Neuronal stem cell (in vitro differentiated cells): ENCODE data around the gene ETV5.
A peak's percentile ranks its signal among the peaks of the same experiment; 100 is the strongest.

ENCODE experiments used
- DNase-seq: peaks from one replicate; pipeline ENCODE4 v3.0.0-alpha.2; 2013; ENCODE audit warnings: low spot score
- H2AFZ ChIP-seq: one replicate; pipeline ENCODE4 v1.6.1; 2013; ENCODE audit warnings: mild to moderate bottlenecking, low read length, inconsistent platforms
- H2AK5ac ChIP-seq: 2 replicates; pipeline ENCODE4 v1.6.1; 2013; ENCODE audit warnings: low read depth, mild to moderate bottlenecking, inconsistent platforms, low read length, moderate library complexity, mixed read lengths
- H2BK120ac ChIP-seq: 2 replicates; pipeline ENCODE4 v1.6.1; 2013; ENCODE audit warnings: low read depth, mild to moderate bottlenecking, inconsistent platforms, low read length, moderate library complexity, mixed read lengths
- H2BK12ac ChIP-seq: one replicate; pipeline ENCODE4 v1.6.1; 2013; ENCODE audit warnings: low read length, inconsistent platforms
- H2BK15ac ChIP-seq: 2 replicates; pipeline ENCODE4 v1.6.1; 2013; ENCODE audit warnings: mild to moderate bottlenecking, low read length, inconsistent platforms, mixed read lengths
- H2BK5ac ChIP-seq: one replicate; pipeline ENCODE4 v1.6.1; 2013; ENCODE audit warnings: inconsistent platforms, mild to moderate bottlenecking, low read length, moderate library complexity
- H3K14ac ChIP-seq: one replicate; pipeline ENCODE4 v1.6.1; 2013; ENCODE audit warnings: low read length, inconsistent platforms
- H3K18ac ChIP-seq: 2 replicates; pipeline ENCODE4 v1.6.1; 2013; ENCODE audit warnings: low read length, inconsistent platforms
- H3K23ac ChIP-seq: 2 replicates; pipeline ENCODE4 v1.6.1; 2013; ENCODE audit warnings: low read depth, mild to moderate bottlenecking, mixed read lengths, low read length, inconsistent platforms; ENCODE audit not compliant: poor library complexity
- H3K27ac ChIP-seq: replicated peaks from 3 replicates; pipeline ENCODE4 v1.5.1; 2013; ENCODE audit warnings: low read length, inconsistent platforms
- H3K27me3 ChIP-seq, 3 experiments: 2 replicates each; pipeline ENCODE4 v1.6.1; 2013; ENCODE audit warnings: low read length in 3 of 3, mild to moderate bottlenecking in 2 of 3, inconsistent platforms in 1 of 3, low read depth in 1 of 3, mixed read lengths in 1 of 3, moderate library complexity in 1 of 3; ENCODE audit not compliant: control insufficient read depth in 3 of 3, insufficient read depth in 3 of 3
- H3K36me3 ChIP-seq, 2 donors: replicated peaks in 1 of 2; 2 replicates each; pipeline ENCODE4 v1.6.1; 2013; ENCODE audit warnings: low read length in 2 of 2; ENCODE audit not compliant: control insufficient read depth in 2 of 2, insufficient read depth in 2 of 2
- H3K4ac ChIP-seq: 2 replicates; pipeline ENCODE4 v1.6.1; 2013; ENCODE audit warnings: inconsistent platforms, mild to moderate bottlenecking, low read length, moderate library complexity
- H3K4me1 ChIP-seq, 2 donors: 1 replicate in 1 of 2; 2 replicates in 1 of 2; pipeline ENCODE4 v1.6.1; 2013; ENCODE audit warnings: low read length in 2 of 2, low read depth in 1 of 2; ENCODE audit not compliant: control insufficient read depth in 2 of 2, insufficient read depth in 1 of 2
- H3K4me2 ChIP-seq: one replicate; pipeline ENCODE4 v1.6.1; 2013; ENCODE audit warnings: mild to moderate bottlenecking, low read length, inconsistent platforms; ENCODE audit not compliant: insufficient read depth, poor library complexity, severe bottlenecking
- H3K4me3 ChIP-seq, 2 donors: 2 replicates each; pipeline ENCODE4 v1.5.1; 2013; ENCODE audit warnings: low read length in 2 of 2, mild to moderate bottlenecking in 2 of 2, inconsistent platforms in 1 of 2, moderate library complexity in 1 of 2
- H3K79me1 ChIP-seq: one replicate; pipeline ENCODE4 v1.6.1; 2013; ENCODE audit warnings: low read depth, mild to moderate bottlenecking, inconsistent platforms, low read length, moderate library complexity
- H3K9ac ChIP-seq: one replicate; pipeline ENCODE4 v1.6.1; 2013; ENCODE audit warnings: mild to moderate bottlenecking, low read depth, low read length, inconsistent platforms; ENCODE audit not compliant: poor library complexity
- H3K9me3 ChIP-seq, 2 donors: replicated peaks in 1 of 2; 2 replicates each; pipeline versions ENCODE3 to v1.6.1; 2013; ENCODE audit warnings: low read length in 2 of 2, mild to moderate bottlenecking in 2 of 2, inconsistent platforms in 1 of 2, low read depth in 1 of 2, mixed read lengths in 1 of 2, moderate library complexity in 1 of 2; ENCODE audit not compliant: control insufficient read depth in 2 of 2, insufficient read depth in 1 of 2
- H4K8ac ChIP-seq: one replicate; pipeline ENCODE4 v1.6.1; 2013; ENCODE audit warnings: low read depth, mild to moderate bottlenecking, inconsistent platforms, low read length, moderate library complexity
- H4K91ac ChIP-seq: one replicate; pipeline ENCODE4 v1.6.1; 2013; ENCODE audit warnings: low read length, low read depth, mild to moderate bottlenecking, inconsistent platforms; ENCODE audit not compliant: poor library complexity
- whole genome bisulfite sequencing, 2 donors: extraction: QIAGEN DNeasy Blood & Tissue Kit; methylation state at CpG; one replicate each; pipeline ENCODE4 v1.1.7; 2013; ENCODE audit warnings: missing lambda C conversion rate in 2 of 2, mixed read lengths in 1 of 2; ENCODE audit not compliant: insufficient read length in 2 of 2, insufficient replicate concordance in 1 of 2; ENCODE audit errors: extremely low coverage in 2 of 2; 5-methylcytosine and 5-hydroxymethylcytosine counted together

Gene ETV5

DNA sequence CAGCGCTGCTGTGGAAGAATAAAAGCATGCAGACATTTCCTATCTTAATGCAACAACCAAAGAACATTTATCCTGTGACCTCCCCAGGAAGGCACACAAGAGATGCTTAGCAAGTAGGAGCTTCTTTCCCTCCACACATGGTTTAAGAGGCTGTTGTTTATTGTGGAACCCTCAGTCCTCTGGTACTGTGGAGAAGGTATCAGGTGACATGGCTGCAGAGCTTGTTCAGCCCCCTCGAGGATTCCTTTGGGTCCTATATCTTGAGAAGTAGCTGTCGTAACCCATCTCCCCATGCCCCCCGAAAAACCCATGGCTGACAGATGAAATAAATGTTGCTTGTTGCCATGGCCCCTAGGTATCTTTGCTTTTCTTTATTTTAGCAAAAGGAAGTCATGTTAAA, 20.3 kb upstream of the ETV5 start:
- Histone ChIP-seq H3K9me3 (no peaks in the 10 kb centered on the region), H3K4me2 (no peak overlapping the region), H3K27me3 (peaks cover 0 to 22% (median 0%) of the 10 kb centered on the region in 3 experiments), H2BK120ac (no peak overlapping the region), H2BK12ac (no peak overlapping the region), H3K4ac (no peak overlapping the region), H3K27ac (no peak overlapping the region), H2BK5ac (no peak overlapping the region), H3K14ac (no peak overlapping the region), H2BK15ac (no peak overlapping the region), H4K8ac (no peak overlapping the region), H3K23ac (no peak overlapping the region), H3K9ac (no peak overlapping the region), H3K4me3 (no peak overlapping the region), H3K4me1 (peaks cover 0 to 12% of the 10 kb centered on the region in 2 donors), H4K91ac (no peak overlapping the region), H3K36me3 (no peaks in the 10 kb centered on the region), H3K79me1 (no peaks in the 10 kb centered on the region), H2AFZ (no peak overlapping the region), H3K18ac (no peak overlapping the region), H2AK5ac (no peak overlapping the region)
- DNase-seq: no peak
- no CpG with 5 or more reads among the region's 4 CpGs for WGBS, 2 donors

DNA sequence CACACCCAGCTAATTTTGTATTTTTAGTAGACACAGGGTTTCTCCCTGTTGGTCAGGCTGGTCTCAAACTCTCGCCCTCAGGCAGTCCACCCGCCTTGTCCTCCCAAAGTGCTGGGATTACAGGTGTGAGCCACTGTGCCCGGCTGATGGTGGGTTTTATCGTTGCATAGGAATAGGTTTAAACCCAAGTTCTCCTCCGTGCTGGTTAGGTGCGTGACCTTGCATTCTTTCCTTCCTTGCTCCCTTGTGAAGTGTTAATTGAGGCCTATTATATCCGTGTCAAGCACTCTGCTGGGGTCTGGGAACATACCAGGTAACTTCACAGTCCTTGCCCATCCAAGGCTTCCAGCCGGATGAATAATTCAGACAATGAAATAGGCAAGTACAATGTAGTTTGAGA, 19.3 kb upstream of the ETV5 start:
- no peak overlapping the region for H3K23ac ChIP-seq
- H4K8ac ChIP-seq: no peak overlapping the region
- no peak overlapping the region for H3K27ac ChIP-seq
- H3K9me3 ChIP-seq: no peaks in the 10 kb centered on the region
- no peaks in the 10 kb centered on the region for H3K36me3 ChIP-seq
- H3K9ac ChIP-seq: no peak overlapping the region
- H2AK5ac ChIP-seq: no peak overlapping the region
- peaks cover 0 to 22% (median 0%) of the 10 kb centered on the region in 3 experiments for H3K27me3 ChIP-seq
- no peak overlapping the region for H2BK15ac ChIP-seq
- peaks cover 0 to 16% of the 10 kb centered on the region in 2 donors for H3K4me1 ChIP-seq
- no peak overlapping the region for H2BK12ac ChIP-seq
- H3K4me2 ChIP-seq: no peak overlapping the region
- H3K79me1 ChIP-seq: no peaks in the 10 kb centered on the region
- no peak overlapping the region for H3K4ac ChIP-seq
- WGBS, 2 donors: no CpG with 5 or more reads among the region's 8 CpGs
- no peak overlapping the region for H4K91ac ChIP-seq
- H2AFZ ChIP-seq: no peak overlapping the region
- no peak overlapping the region for H2BK5ac ChIP-seq
- H3K14ac ChIP-seq: no peak overlapping the region
- DNase-seq: no peak
- no peak overlapping the region for H3K18ac ChIP-seq
- no peak overlapping the region for H2BK120ac ChIP-seq
- no peak overlapping the region for H3K4me3 ChIP-seq

DNA sequence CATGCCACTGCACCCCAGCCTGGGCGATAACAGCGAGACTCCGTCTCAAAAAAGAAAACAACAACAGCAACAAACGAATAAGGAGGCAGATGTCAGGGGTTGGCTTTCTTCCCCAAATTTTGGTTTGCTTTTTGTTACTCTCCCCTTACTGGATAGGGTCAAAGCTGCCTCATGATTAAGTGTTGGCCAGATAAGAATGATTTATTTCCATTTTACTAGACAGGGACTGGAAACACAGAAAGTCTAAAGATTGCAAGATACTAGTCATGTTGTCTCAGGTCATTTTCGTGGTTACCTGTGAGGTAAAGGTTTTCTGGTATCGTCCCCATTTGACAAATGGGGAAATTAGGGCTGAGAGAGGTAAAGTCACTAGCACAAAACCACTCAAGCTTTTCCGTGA, 18.6 kb upstream of the ETV5 start:
- H3K4me3 ChIP-seq: no peak overlapping the region
- no peak overlapping the region for H4K91ac ChIP-seq
- H3K23ac ChIP-seq: no peak overlapping the region
- no peaks in the 10 kb centered on the region for H3K36me3 ChIP-seq
- no CpG with 5 or more reads among the region's 7 CpGs for WGBS, 2 donors
- DNase-seq: no peak
- H2AK5ac ChIP-seq: no peak overlapping the region
- no peak overlapping the region for H3K9ac ChIP-seq
- H2AFZ ChIP-seq: no peak overlapping the region
- H3K14ac ChIP-seq: no peak overlapping the region
- H2BK15ac ChIP-seq: no peak overlapping the region
- H3K27me3 ChIP-seq: peaks cover 0 to 21% (median 0%) of the 10 kb centered on the region in 3 experiments
- H3K4me1 ChIP-seq: peaks cover 0 to 16% of the 10 kb centered on the region in 2 donors
- H3K4ac ChIP-seq: no peak overlapping the region
- no peak overlapping the region for H2BK12ac ChIP-seq
- no peak overlapping the region for H2BK5ac ChIP-seq
- no peak overlapping the region for H4K8ac ChIP-seq
- H2BK120ac ChIP-seq: no peak overlapping the region
- H3K9me3 ChIP-seq: no peaks in the 10 kb centered on the region
- no peak overlapping the region for H3K4me2 ChIP-seq
- no peak overlapping the region for H3K27ac ChIP-seq
- no peak overlapping the region for H3K18ac ChIP-seq
- no peaks in the 10 kb centered on the region for H3K79me1 ChIP-seq

DNA sequence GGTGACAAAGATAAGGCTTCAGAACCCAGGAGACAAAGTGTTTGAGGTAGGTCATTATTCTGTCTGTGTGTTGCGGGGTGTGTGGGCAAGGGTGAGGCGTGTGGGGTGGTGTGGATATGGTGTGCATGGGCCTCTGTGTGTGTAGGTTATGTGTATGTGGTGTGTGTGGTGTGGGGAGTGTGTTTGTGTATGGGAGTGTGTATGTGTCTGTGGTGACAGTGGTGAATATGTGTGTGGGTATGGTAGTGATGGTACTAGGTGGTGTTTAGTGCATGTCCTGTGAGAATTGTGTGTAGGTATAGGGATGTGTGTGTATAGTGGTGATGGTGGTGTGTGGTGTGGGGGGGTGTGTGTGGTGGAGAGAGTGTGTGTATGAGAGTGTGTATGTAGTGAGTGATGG, 16.2 kb upstream of the ETV5 start:
- no peak overlapping the region for H3K9ac ChIP-seq
- no peak overlapping the region for H2AK5ac ChIP-seq
- H2AFZ ChIP-seq: no peak overlapping the region
- H3K23ac ChIP-seq: no peak overlapping the region
- no peak overlapping the region for H2BK5ac ChIP-seq
- H3K9me3 ChIP-seq: no peaks in the 10 kb centered on the region
- H3K4ac ChIP-seq: no peak overlapping the region
- no peak overlapping the region for H3K18ac ChIP-seq
- peak overlapping the region; percentile 51 for H2BK12ac ChIP-seq
- H4K8ac ChIP-seq: no peak overlapping the region
- H2BK120ac ChIP-seq: no peak overlapping the region
- H4K91ac ChIP-seq: no peak overlapping the region
- H2BK15ac ChIP-seq: no peak overlapping the region
- H3K14ac ChIP-seq: no peak overlapping the region
- H3K27me3 ChIP-seq: peaks cover 0 to 6% (median 0%) of the 10 kb centered on the region in 3 experiments
- H3K27ac ChIP-seq: no peak overlapping the region
- H3K4me3 ChIP-seq: peak overlapping the region in 1 of 2 donors; percentile 25
- WGBS, 2 donors: no CpG with 5 or more reads among the region's 2 CpGs
- H3K36me3 ChIP-seq: no peaks in the 10 kb centered on the region
- H3K4me1 ChIP-seq: peaks cover 0 to 21% of the 10 kb centered on the region in 2 donors
- no peak for DNase-seq
- no peaks in the 10 kb centered on the region for H3K79me1 ChIP-seq
- H3K4me2 ChIP-seq: no peak overlapping the region
